ENCODE measurements around the gene BCL11B.

BCL11B gene

DNA sequence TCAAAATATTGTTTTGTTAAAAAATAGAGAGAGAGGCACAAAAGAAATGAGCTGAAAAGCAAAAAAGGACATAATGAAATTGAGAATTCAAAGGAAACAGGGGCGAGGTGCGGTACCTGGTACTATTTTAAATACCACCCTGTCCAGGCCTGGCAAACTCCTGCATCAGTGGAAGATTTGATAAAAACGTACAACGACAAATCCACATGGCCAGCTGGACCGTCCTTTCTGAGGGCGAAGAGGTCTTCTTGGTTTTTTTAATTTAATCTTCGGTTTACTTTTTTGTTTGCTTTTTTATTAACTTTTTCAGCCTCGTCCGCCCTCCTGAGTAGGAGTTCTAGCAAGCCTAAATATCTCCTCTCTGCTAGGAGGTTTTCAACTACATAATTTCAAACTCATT, 11.9 kb downstream of the BCL11B start:
- in situ Hi-C loops (cut with HindIII; ENCODE audit: low sequenced_read_pairs): no loop called here
- H3K4me3 ChIP-seq (ENCODE audit: low read depth, low read length): no peak overlapping the region
- no peak for DNase-seq (ENCODE audit: low read depth)
- TF ChIP-seq, protein P1, sequence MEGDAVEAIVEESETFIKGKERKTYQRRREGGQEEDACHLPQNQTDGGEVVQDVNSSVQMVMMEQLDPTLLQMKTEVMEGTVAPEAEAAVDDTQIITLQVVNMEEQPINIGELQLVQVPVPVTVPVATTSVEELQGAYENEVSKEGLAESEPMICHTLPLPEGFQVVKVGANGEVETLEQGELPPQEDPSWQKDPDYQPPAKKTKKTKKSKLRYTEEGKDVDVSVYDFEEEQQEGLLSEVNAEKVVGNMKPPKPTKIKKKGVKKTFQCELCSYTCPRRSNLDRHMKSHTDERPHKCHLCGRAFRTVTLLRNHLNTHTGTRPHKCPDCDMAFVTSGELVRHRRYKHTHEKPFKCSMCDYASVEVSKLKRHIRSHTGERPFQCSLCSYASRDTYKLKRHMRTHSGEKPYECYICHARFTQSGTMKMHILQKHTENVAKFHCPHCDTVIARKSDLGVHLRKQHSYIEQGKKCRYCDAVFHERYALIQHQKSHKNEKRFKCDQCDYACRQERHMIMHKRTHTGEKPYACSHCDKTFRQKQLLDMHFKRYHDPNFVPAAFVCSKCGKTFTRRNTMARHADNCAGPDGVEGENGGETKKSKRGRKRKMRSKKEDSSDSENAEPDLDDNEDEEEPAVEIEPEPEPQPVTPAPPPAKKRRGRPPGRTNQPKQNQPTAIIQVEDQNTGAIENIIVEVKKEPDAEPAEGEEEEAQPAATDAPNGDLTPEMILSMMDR (IDR thresholded peaks at IDR 0.05; ENCODE audit: low read depth, low read length, missing control alignments): no peak

DNA sequence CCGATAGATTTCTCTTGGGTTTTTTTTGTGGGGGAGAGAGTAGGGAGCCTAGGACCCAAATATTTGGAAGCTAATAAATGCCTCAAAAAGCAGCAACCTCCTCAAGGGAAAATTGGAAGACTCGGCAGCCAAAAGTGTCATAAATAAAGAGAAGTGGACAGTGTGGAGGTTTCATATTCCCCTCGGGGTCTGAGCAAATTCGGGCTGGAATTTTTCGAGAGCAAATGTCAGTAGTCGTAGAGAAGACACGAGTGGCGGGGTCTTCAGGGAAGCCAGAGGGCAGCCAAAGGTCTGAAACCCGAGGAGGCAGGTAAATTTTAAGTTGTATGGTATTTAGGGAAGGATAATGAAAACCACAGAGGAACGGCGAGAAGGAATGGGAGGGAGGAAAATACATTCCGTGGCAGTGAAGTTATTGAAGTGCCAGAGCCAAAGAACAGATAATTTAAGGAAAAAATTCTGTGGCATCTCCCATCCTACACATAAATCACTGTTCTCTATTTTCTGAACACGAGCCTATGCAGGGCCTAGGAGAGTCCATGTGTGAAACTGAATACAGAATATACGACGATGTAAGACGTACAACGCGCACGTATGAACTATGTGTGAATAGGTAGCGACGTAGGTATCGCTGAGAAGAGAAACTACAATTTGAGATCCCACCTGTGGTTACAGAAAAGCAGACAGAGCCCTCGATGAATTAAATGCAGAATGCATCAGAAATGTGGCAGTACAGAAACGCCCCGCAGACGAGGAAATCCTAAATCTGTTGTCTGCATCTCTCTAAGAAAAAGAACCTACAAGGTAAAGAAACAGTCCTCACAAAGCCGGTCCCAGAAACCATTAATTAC, 12.9 kb downstream of the BCL11B start:
- no peak overlapping the region for H3K4me3 ChIP-seq (ENCODE audit: low read depth, low read length)
- in situ Hi-C loops (cut with HindIII; ENCODE audit: low sequenced_read_pairs): no loop called here
- TF ChIP-seq, protein P1 (IDR thresholded peaks at IDR 0.05; ENCODE audit: low read depth, low read length, missing control alignments): no peak
- no peak for DNase-seq (ENCODE audit: low read depth)

DNA sequence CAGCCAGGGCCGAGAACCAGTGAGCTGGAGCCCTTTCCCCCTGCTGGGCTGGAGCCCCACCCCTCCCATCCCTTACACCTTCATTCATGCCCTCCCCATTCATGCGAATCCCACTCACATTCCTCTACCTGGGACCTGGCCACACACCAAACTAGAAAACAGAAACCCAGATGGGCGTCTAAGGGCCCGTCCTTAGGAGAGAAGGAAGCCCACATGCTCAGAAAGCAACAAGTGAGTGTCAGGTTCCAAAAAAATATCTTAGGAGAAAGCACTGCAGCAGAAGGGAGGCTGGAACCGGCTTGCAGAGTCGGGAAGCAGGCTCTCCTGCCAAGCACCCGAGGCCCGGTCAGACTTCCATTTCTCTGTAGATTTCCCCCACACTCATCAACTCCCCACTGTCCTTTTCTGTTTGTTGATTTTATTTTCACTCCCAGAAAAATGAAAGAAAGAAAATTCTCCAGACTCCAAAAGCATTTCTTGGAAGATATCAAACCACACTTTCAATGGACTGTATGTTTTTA, 13.6 kb downstream of the BCL11B start:
- TF ChIP-seq, protein P1 (IDR thresholded peaks at IDR 0.05; ENCODE audit: low read depth, low read length, missing control alignments): no peak
- in situ Hi-C loops (cut with HindIII; ENCODE audit: low sequenced_read_pairs): no loop called here
- no peak overlapping the region for H3K4me3 ChIP-seq (ENCODE audit: low read depth, low read length)
- DNase-seq (ENCODE audit: low read depth): no peak

- in situ Hi-C loops (cut with HindIII; ENCODE audit: low sequenced_read_pairs): no loop called here
- TF ChIP-seq, protein P1 (IDR thresholded peaks at IDR 0.05; ENCODE audit: low read depth, low read length, missing control alignments): no peak
- no peak for DNase-seq (ENCODE audit: low read depth)
- H3K4me3 ChIP-seq (ENCODE audit: low read depth, low read length): no peak overlapping the region
Observed at GRCh38 chr14:99257673-99258221, 14.2 kb downstream of the BCL11B start.

DNA sequence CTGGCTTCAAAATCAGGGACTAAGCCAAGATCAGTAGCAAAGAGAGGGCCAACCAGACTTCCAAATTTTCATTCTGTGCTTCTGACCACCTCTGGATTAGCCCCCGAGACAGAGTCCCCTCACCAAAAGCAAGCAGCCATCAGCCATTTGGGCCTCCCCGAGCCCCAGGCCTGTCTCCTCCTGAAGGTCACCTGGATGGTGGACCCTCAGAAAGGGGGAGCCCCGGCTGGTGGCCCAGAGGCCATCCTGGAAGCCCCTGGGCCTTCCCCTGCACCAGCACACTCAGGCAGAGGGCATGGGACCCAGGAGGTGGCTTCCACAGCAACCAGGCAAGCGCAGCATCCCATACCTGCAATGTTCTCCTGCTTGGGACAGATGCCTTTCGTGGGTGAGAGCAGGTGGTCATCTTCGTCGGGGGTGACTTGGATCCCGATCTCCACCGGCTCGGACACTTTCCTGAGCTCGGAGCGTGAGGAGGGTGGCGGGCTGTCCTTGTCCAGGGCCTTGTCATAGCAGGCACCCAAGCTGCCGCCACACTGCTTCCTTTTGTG, 14.8 kb downstream of the BCL11B start:
- TF ChIP-seq, protein P1 (IDR thresholded peaks at IDR 0.05; ENCODE audit: low read depth, low read length, missing control alignments): no peak
- no peak overlapping the region for H3K4me3 ChIP-seq (ENCODE audit: low read depth, low read length)
- DNase-seq (ENCODE audit: low read depth): no peak
- in situ Hi-C loops (cut with HindIII; ENCODE audit: low sequenced_read_pairs): no loop called here

DNA sequence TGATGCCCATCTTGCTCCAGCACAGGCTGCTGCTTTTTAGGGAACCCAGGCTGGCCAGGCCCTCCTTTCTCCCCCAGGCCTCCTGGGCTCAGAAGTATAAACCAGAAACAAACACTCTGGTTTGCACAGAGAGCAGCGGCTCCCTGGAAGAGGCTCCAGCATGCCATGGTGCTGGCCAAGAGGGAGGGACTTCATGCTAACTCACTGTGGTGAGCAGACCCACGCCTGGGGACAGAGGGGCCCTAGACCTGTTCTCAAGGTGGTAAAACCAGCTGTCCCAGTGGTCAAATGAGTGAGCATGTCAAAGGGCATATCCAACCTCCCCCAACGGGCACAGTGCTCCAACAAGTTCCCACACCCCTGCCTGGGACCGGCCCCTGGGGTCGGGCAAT, 15.5 kb downstream of the BCL11B start:
- TF ChIP-seq, protein P1 (IDR thresholded peaks at IDR 0.05; ENCODE audit: low read depth, low read length, missing control alignments): no peak

More for the DNA sequence above, 15.5 kb downstream of the BCL11B start:
- no peak overlapping the region for H3K4me3 ChIP-seq (ENCODE audit: low read depth, low read length)
- no peak for DNase-seq (ENCODE audit: low read depth)
- in situ Hi-C loops (cut with HindIII; ENCODE audit: low sequenced_read_pairs): no loop called here
